HCT116 (cell line): ENCODE data around the gene SCGB1A1.

Experiments
- CTCF ChIP-seq, 3 experiments: fragments of 200-600 bp in 1 of 3; sonication (generic) in 1 of 3; IDR thresholded peaks in 2 of 3; conservative IDR thresholded peaks in 1 of 3; 2 replicates each; pipeline ENCODE4 v1.5.1; 2012 to 2017; ENCODE audit warnings: low read depth in 2 of 3, low read length in 2 of 3, antibody characterized with exemption in 1 of 3, borderline replicate concordance in 1 of 3, control low read depth in 1 of 3, mild to moderate bottlenecking in 1 of 3, mixed read lengths in 1 of 3, mixed run types in 1 of 3, moderate library complexity in 1 of 3; ENCODE audit not compliant: insufficient read depth in 1 of 3
- ELF1 ChIP-seq: IDR thresholded peaks from 2 replicates; pipeline ENCODE4 v1.6.1; 2012; ENCODE audit warnings: low read depth, borderline replicate concordance
- EZH2 ChIP-seq: fragments of 200-600 bp; sonication (generic); IDR thresholded peaks from 2 replicates; pipeline ENCODE4 v1.6.1; 2017; ENCODE audit warnings: antibody characterized with exemption, mixed run types
- JUND ChIP-seq: IDR thresholded peaks from 2 replicates; pipeline ENCODE4 v1.6.1; 2012
- POLR2A ChIP-seq: IDR thresholded peaks from 2 replicates; pipeline ENCODE4 v1.7.0; 2011; ENCODE audit warnings: borderline replicate concordance; ENCODE audit not compliant: insufficient read depth, insufficient read length; ENCODE audit errors: extremely low read depth
- POLR2AphosphoS5 ChIP-seq: IDR thresholded peaks from 2 replicates; pipeline ENCODE4 v1.6.1; 2011; ENCODE audit warnings: mild to moderate bottlenecking, low read depth, low read length, moderate library complexity
- REST ChIP-seq: IDR thresholded peaks from 2 replicates; pipeline ENCODE4 v1.6.1; 2012; ENCODE audit warnings: low read depth
- SIN3A ChIP-seq: IDR thresholded peaks from 2 replicates; pipeline ENCODE4 v1.6.1; 2012; ENCODE audit warnings: low read depth
- SRF ChIP-seq: IDR thresholded peaks from 2 replicates; pipeline ENCODE4 v1.6.1; 2012; ENCODE audit warnings: low read depth
- TCF7L2 ChIP-seq: IDR thresholded peaks from 2 replicates; pipeline ENCODE4 v1.7.0; 2011; ENCODE audit warnings: borderline replicate concordance, inconsistent platforms; ENCODE audit not compliant: insufficient read depth, insufficient read length; ENCODE audit errors: extremely low read depth
- YY1 ChIP-seq: IDR thresholded peaks from 2 replicates; pipeline ENCODE4 v1.6.1; 2011; ENCODE audit warnings: low read length, low read depth, moderate library complexity, mild to moderate bottlenecking; ENCODE audit not compliant: insufficient replicate concordance; ENCODE audit errors: extremely low read depth
- ZNF274 ChIP-seq: fragments of 200-500 bp; sonication (Bioruptor generic); IDR thresholded peaks from 2 replicates; pipeline ENCODE4 v1.6.1; 2014; ENCODE audit warnings: mild to moderate bottlenecking, low read depth, low read length, inconsistent platforms

- no peak for TF ChIP-seq REST
- TF ChIP-seq EZH2 = no peak
- no peak for TF ChIP-seq POLR2AphosphoS5
- TF ChIP-seq YY1 = no peak
- no peak for TF ChIP-seq ELF1
- TF ChIP-seq POLR2A = no peak
- TF ChIP-seq SRF = no peak
- no peak for TF ChIP-seq SIN3A
- no peak for TF ChIP-seq CTCF (IDR thresholded peaks at IDR 0.05 in 2 of 3, conservative IDR thresholded peaks at IDR 0.05 in 1 of 3; ENCODE audit: borderline replicate concordance in 1 of 3, insufficient read depth in 1 of 3, low read depth in 2 of 3, low read length in 2 of 3)
- no peak for TF ChIP-seq ZNF274
- no peak for TF ChIP-seq JUND
- no peak for TF ChIP-seq TCF7L2
Measured at GRCh38 chr11:62459080-62459479, 40.2 kb downstream of the SCGB1A1 start.
